Esophagus squamous epithelium (tissue), 5 donors: ENCODE measurements around the gene GOLGA8A. TPM values are rescaled to one million over a fixed set of nuclear protein-coding genes. Genes with fewer than 3 reads are reported as not detected.
A peak's percentile ranks its signal among the peaks of the same experiment; 100 is the strongest.

Source experiments
- DNase-seq: peaks from one replicate; lab custom pipeline; 2025; lab: John Stamatoyannopoulos, UW
- H3K27ac ChIP-seq, 4 donors: fragments of 200-600 bp; sonication (generic); one replicate each; pipeline ENCODE4 v1.5.1; 2016 to 2019; ENCODE audit warnings: mild to moderate bottlenecking in 1 of 4
- H3K27me3 ChIP-seq, 4 donors: fragments of 200-600 bp; sonication (generic); 1 replicate in 3 of 4; 2 replicates in 1 of 4; pipeline versions ENCODE4 v1.5.1 to v1.6.0; 2017 to 2021; ENCODE audit warnings: antibody characterized with exemption in 1 of 4
- H3K36me3 ChIP-seq, 3 donors: fragments of 200-600 bp; sonication (generic); one replicate each; pipeline ENCODE4 v1.5.1; 2016 to 2019
- H3K4me1 ChIP-seq, 3 donors: fragments of 200-600 bp; sonication (generic); one replicate each; pipeline ENCODE4 v1.5.1; 2017 to 2019
- H3K4me3 ChIP-seq, 4 donors: fragments of 200-600 bp; sonication (generic); 1 replicate in 3 of 4; 2 replicates in 1 of 4; pipeline ENCODE4 v1.5.1; 2016 to 2019; ENCODE audit warnings: mild to moderate bottlenecking in 2 of 4, moderate library complexity in 1 of 4
- H3K9me3 ChIP-seq, 3 donors: fragments of 200-600 bp; sonication (generic); one replicate each; pipeline ENCODE4 v1.5.1; 2016 to 2019
- POLR2A ChIP-seq, 4 donors: fragments of 450-650 bp; IDR thresholded peaks; one replicate each; pipeline ENCODE4 v1.6.1; 2017; ENCODE audit warnings: antibody characterized with exemption in 4 of 4, mild to moderate bottlenecking in 4 of 4, moderate library complexity in 3 of 4
- WGBS, 2 donors: methylation state at CpG; one replicate each; pipeline ENCODE4 v1.1.5; 2018; 5-methylcytosine and 5-hydroxymethylcytosine counted together
- intact Hi-C: fragments of 100-400 bp; cut with DNase I; formaldehyde crosslinking; loops from one replicate; pipeline ENCODE4 v1.15.0; 2022
- total RNA-seq, 4 donors: library from RNA; depleted of rRNA; stranded (reverse); fragments of >200 nt; gene quantifications; one replicate each; pipeline ENCODE4 v1.1.0, GENCODE V29; 2016
- TF ChIP-seq, protein P1 (sequence below), 6 experiments: fragments of 450-650 bp in 4 of 6; fragments of 200-600 bp in 2 of 6; sonication (generic) in 2 of 6; IDR thresholded peaks; one replicate each; pipeline ENCODE4 v1.5.1; 2016 to 2019; ENCODE audit warnings: antibody characterized with exemption in 6 of 6, mild to moderate bottlenecking in 4 of 6, moderate library complexity in 4 of 6
- donor health status: DM: yes; HTN: yes; CAD: no.

The GOLGA8A gene
- 10 to 100 TPM in 3 of 4 donors, 1 to 10 TPM in 1; 5.8 to 55.9 (median 18.6) TPM for total RNA-seq

GRCh38 chr15:34437687-34438086, at the start of gene GOLGA8A:
GOLGA8A (minus strand) TSS chr15:34437808; CDS start chr15:34389691, 48,117 bp downstream.
- peak in 1 of 4 donors; percentile 11 for TF ChIP-seq POLR2A (IDR thresholded peaks at IDR 0.05)
- TF ChIP-seq, protein P1, sequence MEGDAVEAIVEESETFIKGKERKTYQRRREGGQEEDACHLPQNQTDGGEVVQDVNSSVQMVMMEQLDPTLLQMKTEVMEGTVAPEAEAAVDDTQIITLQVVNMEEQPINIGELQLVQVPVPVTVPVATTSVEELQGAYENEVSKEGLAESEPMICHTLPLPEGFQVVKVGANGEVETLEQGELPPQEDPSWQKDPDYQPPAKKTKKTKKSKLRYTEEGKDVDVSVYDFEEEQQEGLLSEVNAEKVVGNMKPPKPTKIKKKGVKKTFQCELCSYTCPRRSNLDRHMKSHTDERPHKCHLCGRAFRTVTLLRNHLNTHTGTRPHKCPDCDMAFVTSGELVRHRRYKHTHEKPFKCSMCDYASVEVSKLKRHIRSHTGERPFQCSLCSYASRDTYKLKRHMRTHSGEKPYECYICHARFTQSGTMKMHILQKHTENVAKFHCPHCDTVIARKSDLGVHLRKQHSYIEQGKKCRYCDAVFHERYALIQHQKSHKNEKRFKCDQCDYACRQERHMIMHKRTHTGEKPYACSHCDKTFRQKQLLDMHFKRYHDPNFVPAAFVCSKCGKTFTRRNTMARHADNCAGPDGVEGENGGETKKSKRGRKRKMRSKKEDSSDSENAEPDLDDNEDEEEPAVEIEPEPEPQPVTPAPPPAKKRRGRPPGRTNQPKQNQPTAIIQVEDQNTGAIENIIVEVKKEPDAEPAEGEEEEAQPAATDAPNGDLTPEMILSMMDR (IDR thresholded peaks at IDR 0.05), result peak in 1 of 6 experiments; percentile 5
- peaks cover 0 to 25% (median 0%) of the 10 kb centered on the region in 3 donors for H3K36me3 ChIP-seq
- intact Hi-C loops, result no loop called here
- H3K27ac ChIP-seq, result peak within 1 kb of the TSS; percentile 35 to 73 (median 54)
- peak within 1 kb of the TSS; percentile 58 to 78 (median 74) for H3K4me3 ChIP-seq
- no peak for DNase-seq
- H3K4me1 ChIP-seq, result peaks cover 0 to 26% (median 7%) of the 10 kb centered on the region in 3 donors
- peaks cover 0 to 3% (median 0%) of the 10 kb centered on the region in 4 donors for H3K27me3 ChIP-seq
- H3K9me3 ChIP-seq, result no peaks in the 10 kb centered on the region
- WGBS, 2 donors, result 2% methylated on average over 16 of the region's 33 CpGs; no CpG with 5 or more reads in 1 of the 2 donors

DNA sequence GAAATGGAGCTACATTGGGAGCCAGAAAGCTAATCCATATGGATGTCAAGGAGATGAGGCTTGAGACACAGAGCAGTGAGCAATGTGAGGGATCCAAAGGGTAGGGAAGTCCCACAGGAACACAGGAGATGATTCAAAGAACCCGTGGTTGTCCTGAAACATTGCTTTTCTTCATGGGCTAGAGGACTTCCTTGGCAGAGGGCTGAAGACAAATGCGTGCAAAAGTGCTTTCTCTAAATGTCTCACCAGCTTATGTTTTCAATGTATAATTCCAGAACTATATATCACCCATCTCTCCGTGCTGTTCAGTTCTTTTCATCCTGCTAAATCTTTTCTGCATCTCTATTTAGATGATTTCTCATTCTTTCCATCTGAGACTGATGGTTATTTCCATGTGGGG, 46.0 kb upstream of the GOLGA8A start:
- no peaks in the 10 kb centered on the region for H3K36me3 ChIP-seq
- no peaks in the 10 kb centered on the region for H3K9me3 ChIP-seq
- DNase-seq, result no peak
- 73 to 83% methylated on average over 3 of the region's 3 CpGs for WGBS, 2 donors
- no peak overlapping the region for H3K27ac ChIP-seq
- TF ChIP-seq POLR2A (IDR thresholded peaks at IDR 0.05), result no peak
- no peak overlapping the region for H3K4me3 ChIP-seq
- H3K4me1 ChIP-seq, result no peaks in the 10 kb centered on the region
- peaks cover 0 to 22% (median 0%) of the 10 kb centered on the region in 4 donors for H3K27me3 ChIP-seq
- intact Hi-C loops, result no loop called here

DNA sequence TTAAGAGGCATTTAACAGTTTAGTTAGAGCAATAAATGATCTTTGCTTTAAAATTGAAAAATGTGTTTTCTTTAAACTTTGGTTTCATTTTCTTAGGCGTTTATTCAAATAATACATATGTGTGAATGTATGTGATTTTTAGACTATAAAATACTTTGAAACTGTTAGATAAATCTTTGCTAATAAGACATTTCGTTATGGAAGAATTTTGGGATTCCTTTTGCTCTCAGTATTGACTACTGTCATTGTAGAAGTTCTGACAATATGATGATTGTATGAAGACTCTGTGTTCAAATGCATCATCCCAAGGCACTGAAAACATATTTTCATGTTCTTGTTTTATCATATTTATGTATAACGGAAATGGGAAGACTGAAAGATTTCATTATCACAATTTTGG, 43.8 kb upstream of the GOLGA8A start:
- Histone ChIP-seq H3K27me3 (peaks cover 0 to 16% (median 0%) of the 10 kb centered on the region in 4 donors), H3K36me3 (no peaks in the 10 kb centered on the region), H3K4me1 (no peaks in the 10 kb centered on the region), H3K4me3 (no peak overlapping the region), H3K27ac (no peak overlapping the region), H3K9me3 (no peaks in the 10 kb centered on the region)
- 73 to 75% methylated on average over 2 to 3 of the region's 3 CpGs for WGBS, 2 donors
- no peak for TF ChIP-seq POLR2A (IDR thresholded peaks at IDR 0.05)
- TF ChIP-seq, protein P1 (IDR thresholded peaks at IDR 0.05), result no peak
- no peak for DNase-seq
- intact Hi-C loops, result no loop called here

DNA sequence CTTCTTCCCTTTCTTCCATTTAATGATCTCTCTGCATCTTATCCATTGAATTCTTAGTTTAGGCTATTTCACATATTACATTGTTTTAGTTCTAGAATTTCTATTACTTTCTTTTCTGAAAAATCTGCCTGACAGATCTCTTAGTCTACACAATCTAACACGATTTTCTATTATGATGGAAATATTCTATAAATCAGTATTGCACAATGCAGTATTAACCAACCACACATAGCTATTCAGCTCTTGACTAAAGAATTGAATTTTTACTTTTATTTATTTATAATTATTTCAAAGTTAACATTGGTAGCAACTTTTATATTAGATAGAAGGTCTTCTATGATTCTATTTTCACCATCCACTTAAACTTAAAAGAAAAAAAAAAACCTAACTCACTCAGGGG, 36.2 kb upstream of the GOLGA8A start:
- no peaks in the 10 kb centered on the region for H3K36me3 ChIP-seq
- H3K4me3 ChIP-seq, result no peak overlapping the region
- WGBS, 2 donors, result 44 to 67% methylated on average over 1 of the region's 1 CpG
- peaks cover 0 to 4% (median 0%) of the 10 kb centered on the region in 4 donors for H3K27me3 ChIP-seq
- no peak for DNase-seq
- H3K27ac ChIP-seq, result no peak overlapping the region
- H3K9me3 ChIP-seq, result no peaks in the 10 kb centered on the region
- intact Hi-C loops, result no loop called here
- TF ChIP-seq, protein P1 (IDR thresholded peaks at IDR 0.05), result no peak
- H3K4me1 ChIP-seq, result no peaks in the 10 kb centered on the region

GRCh38 chr15:34472947-34473346, 35.3 kb upstream of the GOLGA8A start:
- WGBS, 2 donors, result 55 to 62% methylated on average over 2 of the region's 2 CpGs
- no peaks in the 10 kb centered on the region for H3K4me1 ChIP-seq
- H3K9me3 ChIP-seq, result no peaks in the 10 kb centered on the region
- no peak overlapping the region for H3K4me3 ChIP-seq
- intact Hi-C loops, result no loop called here
- no peak overlapping the region for H3K27ac ChIP-seq
- TF ChIP-seq, protein P1 (IDR thresholded peaks at IDR 0.05), result no peak
- no peak for TF ChIP-seq POLR2A (IDR thresholded peaks at IDR 0.05)
- no peak for DNase-seq
- no peaks in the 10 kb centered on the region for H3K36me3 ChIP-seq
- H3K27me3 ChIP-seq, result peaks cover 0 to 4% (median 0%) of the 10 kb centered on the region in 4 donors
